SK-N-MC (cell line): ENCODE measurements around the gene SUMF2.
"Not testable (repeated sequence)": the region's sequence is repeated elsewhere in the genome, so short reads cannot be mapped to it uniquely, and the experiment has no call there.

ENCODE experiments used
- DNase-seq: peaks from one replicate; pipeline ENCODE4 v3.0.0-alpha.2; 2011; ENCODE audit warnings: low read depth, low spot score
- H3K27ac ChIP-seq: fragments of 200-600 bp; sonication (generic); 2 replicates; pipeline ENCODE4 v1.5.1; 2016; ENCODE audit warnings: mixed run types
- H3K36me3 ChIP-seq: fragments of 200-600 bp; sonication (generic); 2 replicates; pipeline ENCODE4 v1.6.1; 2017; ENCODE audit warnings: antibody characterized with exemption, low read length, mixed read lengths; ENCODE audit not compliant: insufficient read depth
- H3K4me3 ChIP-seq: fragments of 200-600 bp; sonication (generic); 2 replicates; pipeline ENCODE4 v1.5.1; 2016
- H3K9ac ChIP-seq: fragments of 200-600 bp; sonication (generic); 2 replicates; pipeline ENCODE4 v1.8.0; 2017; ENCODE audit warnings: mixed run types, mixed read lengths; ENCODE audit not compliant: insufficient read length
- H3K9me3 ChIP-seq: fragments of 200-600 bp; sonication (generic); 2 replicates; pipeline ENCODE4 v1.6.1; 2017; ENCODE audit warnings: low read depth, mild to moderate bottlenecking, antibody characterized with exemption, low read length, moderate library complexity, mixed read lengths
- EZH2 ChIP-seq: fragments of 200-600 bp; sonication (generic); IDR thresholded peaks from one replicate; pipeline ENCODE4 v1.6.1; 2017; ENCODE audit warnings: antibody characterized with exemption
- FOXP2 ChIP-seq: optimal IDR thresholded peaks from 2 replicates; pipeline ENCODE3; 2011; ENCODE audit warnings: mild to moderate bottlenecking, moderate library complexity; ENCODE audit not compliant: insufficient read depth; ENCODE audit errors: extremely low read length, control extremely low read depth
- POLR2AphosphoS5 ChIP-seq: IDR thresholded peaks from 2 replicates; pipeline ENCODE4 v1.6.1; 2012; ENCODE audit warnings: mild to moderate bottlenecking, low read depth, low read length, borderline replicate concordance

Gene SUMF2

GRCh38 chr7:56097700-56098099 lies 33.6 kb downstream of the SUMF2 start:
- H3K9me3 ChIP-seq, result no peaks in the 10 kb centered on the region
- no peak for DNase-seq
- TF ChIP-seq POLR2AphosphoS5 (no peak), EZH2 (no peak), FOXP2 (no peak)
- no peak overlapping the region for H3K27ac ChIP-seq
- H3K9ac ChIP-seq, result no peak overlapping the region
- no peak overlapping the region for H3K4me3 ChIP-seq
- H3K36me3 ChIP-seq, result peaks cover 36% of the 10 kb centered on the region

GRCh38 chr7:56098187-56099008 lies 34.3 kb downstream of the SUMF2 start:
- not testable (repeated sequence) for H3K9ac ChIP-seq, H3K4me3 ChIP-seq, H3K27ac ChIP-seq, DNase-seq, H3K9me3 ChIP-seq
- 0 out of 2 replicates have a peak, but pooled peaks have one; percentile 9 for TF ChIP-seq POLR2AphosphoS5
- peaks cover 43% of the 10 kb centered on the region for H3K36me3 ChIP-seq

- Histone ChIP-seq H3K9ac (no peak overlapping the region), H3K4me3 (no peak overlapping the region), H3K27ac (no peak overlapping the region), H3K36me3 (peaks cover 52% of the 10 kb centered on the region), H3K9me3 (no peaks in the 10 kb centered on the region)
- DNase-seq, result no peak
- TF ChIP-seq POLR2AphosphoS5, result no peak
Measured at GRCh38 chr7:56099653-56100052, 35.6 kb downstream of the SUMF2 start.

DNA sequence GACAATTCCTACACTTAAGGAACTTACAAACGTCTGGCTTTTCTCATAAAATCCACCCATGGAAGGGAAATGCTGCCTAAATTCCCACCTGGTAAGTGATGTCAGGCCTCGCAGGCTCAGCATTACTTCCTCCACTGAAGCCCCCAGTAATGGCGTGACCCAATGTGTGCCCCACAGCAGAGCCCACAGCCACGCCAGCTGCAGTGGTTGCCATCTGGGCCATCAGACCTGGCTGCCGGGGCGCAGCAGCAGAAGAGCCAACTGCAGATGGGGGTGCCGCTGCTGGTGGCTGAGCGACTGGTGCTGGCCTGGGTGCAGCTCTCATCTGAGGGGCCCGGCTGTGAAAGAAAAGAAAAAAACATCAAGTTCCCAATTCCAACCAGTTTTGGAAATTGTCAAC lies 40.1 kb downstream of the SUMF2 start:
- H3K9ac ChIP-seq, H3K27ac ChIP-seq, DNase-seq, H3K4me3 ChIP-seq, H3K9me3 ChIP-seq: not testable (repeated sequence)
- peaks cover 57% of the 10 kb centered on the region for H3K36me3 ChIP-seq

DNA sequence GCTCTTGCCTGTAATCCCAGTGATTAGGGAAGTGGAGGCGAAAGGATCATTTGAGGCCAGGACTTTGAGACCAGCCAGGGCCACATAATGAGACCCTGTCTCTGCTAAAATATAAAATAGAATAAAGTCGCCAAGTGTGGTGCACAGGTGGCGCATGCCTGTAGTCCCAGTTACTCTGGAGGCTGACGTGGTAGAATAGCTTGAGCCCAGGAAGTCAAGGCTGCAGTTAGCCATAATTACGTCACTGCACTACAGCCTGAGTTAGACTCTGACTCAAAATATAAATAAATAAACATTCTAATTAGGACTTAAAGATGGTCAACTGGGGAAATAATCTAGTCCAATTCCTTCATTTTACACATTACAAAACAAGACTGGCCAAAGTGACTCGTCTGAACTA lies 41.4 kb downstream of the SUMF2 start:
- Histone ChIP-seq H3K27ac (no peak overlapping the region; the same call in 1 of the 2 replicates), H3K9ac (peak overlapping the region; percentile 94), H3K9me3 (no peaks in the 10 kb centered on the region), H3K4me3 (peak overlapping the region; percentile 90), H3K36me3 (peaks cover 43% of the 10 kb centered on the region)
- no peak for DNase-seq
- TF ChIP-seq EZH2 (no peak), POLR2AphosphoS5 (no peak), FOXP2 (no peak)

- peak; percentile 88 for DNase-seq
- H3K9ac ChIP-seq, result peak within 1 kb of the TSS; percentile 94
Measured at GRCh38 chr7:56106108-56107073, 42.3 kb downstream of the SUMF2 start, which contains the start of gene CHCHD2. TSS of gene CHCHD2 (minus strand) at chr7:56106476. CDS start at chr7:56106413, 63 bp downstream.

DNA sequence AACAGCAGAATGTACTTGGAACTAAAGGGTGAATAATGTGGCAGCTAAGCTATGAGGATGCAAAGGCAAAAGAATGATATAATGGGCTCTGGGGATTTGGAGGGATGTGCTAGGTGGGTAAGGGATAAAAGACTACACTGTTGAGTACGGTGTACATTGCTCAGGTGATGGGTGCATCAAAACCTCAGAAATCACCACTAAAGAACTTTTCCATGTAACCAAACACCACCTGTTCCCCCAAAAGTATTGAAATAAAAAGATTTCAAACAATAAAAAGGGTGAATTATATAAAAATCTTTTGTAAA lies 43.8 kb downstream of the SUMF2 start:
- Histone ChIP-seq H3K36me3 (peaks cover 19% of the 10 kb centered on the region), H3K4me3 (no peak overlapping the region), H3K9ac (no peak overlapping the region), H3K9me3 (no peaks in the 10 kb centered on the region), H3K27ac (no peak overlapping the region)
- no peak for DNase-seq
- TF ChIP-seq POLR2AphosphoS5, result no peak
- TF ChIP-seq FOXP2, result no peak
- no peak for TF ChIP-seq EZH2

More at GRCh38 chr7:56106108-56107073, 42.3 kb downstream of the SUMF2 start, which contains the start of gene CHCHD2:
- no peak for TF ChIP-seq FOXP2
- TF ChIP-seq POLR2AphosphoS5, result peak; percentile 81
- no peak for TF ChIP-seq EZH2
- peak within 1 kb of the TSS; percentile 65; the same call in 1 of the 2 replicates for H3K27ac ChIP-seq
- H3K4me3 ChIP-seq, result peak within 1 kb of the TSS; percentile 90
- no peaks in the 10 kb centered on the region for H3K9me3 ChIP-seq
- H3K36me3 ChIP-seq, result peaks cover 34% of the 10 kb centered on the region

- TF ChIP-seq EZH2 (no peak), POLR2AphosphoS5 (no peak), FOXP2 (no peak)
- no peak overlapping the region for H3K27ac ChIP-seq
- DNase-seq, result no peak
- no peaks in the 10 kb centered on the region for H3K36me3 ChIP-seq
- no peaks in the 10 kb centered on the region for H3K9me3 ChIP-seq
- H3K4me3 ChIP-seq, result no peak overlapping the region
- H3K9ac ChIP-seq, result no peak overlapping the region
Measured at GRCh38 chr7:56110611-56111010, 46.5 kb downstream of the SUMF2 start.

GRCh38 chr7:56112244-56112643 lies 48.2 kb downstream of the SUMF2 start:
- H3K4me3 ChIP-seq, H3K27ac ChIP-seq, H3K36me3 ChIP-seq, DNase-seq, H3K9me3 ChIP-seq, H3K9ac ChIP-seq: not testable (repeated sequence)
